Mesothelial cell of epicardium (in vitro differentiated cells): ENCODE data around the gene DCAF7. TPM values are rescaled to one million over a fixed set of nuclear protein-coding genes. Genes with fewer than 3 reads are reported as not detected.
A peak's percentile ranks its signal among the peaks of the same experiment; 100 is the strongest.

Source experiments
- DNase-seq, 2 experiments: peaks; one replicate each; pipeline ENCODE4 v3.0.0; 2021; ENCODE audit warnings: low spot score in 2 of 2; ENCODE audit not compliant: unreplicated experiment in 2 of 2
- H3K27ac Mint-ChIP-seq: 2 replicates; pipeline ENCODE4 v1.8.0; 2021; ENCODE audit warnings: mixed read lengths
- H3K27me3 Mint-ChIP-seq: 2 replicates; pipeline ENCODE4 v1.8.0; 2021; ENCODE audit warnings: low read depth, mixed read lengths
- H3K36me3 Mint-ChIP-seq: 2 replicates; pipeline ENCODE4 v1.8.0; 2021; ENCODE audit warnings: mixed read lengths
- H3K4me1 Mint-ChIP-seq: 2 replicates; pipeline ENCODE4 v1.8.0; 2021; ENCODE audit warnings: mixed read lengths
- H3K4me3 Mint-ChIP-seq: 2 replicates; pipeline ENCODE4 v1.8.0; 2021; ENCODE audit warnings: mild to moderate bottlenecking, moderate library complexity, mixed read lengths
- H3K9me3 Mint-ChIP-seq: 2 replicates; pipeline ENCODE4 v1.8.0; 2021; ENCODE audit warnings: mixed read lengths
- CTCF ChIP-seq: fragments of 200-600 bp; sonication (generic); IDR thresholded peaks from one replicate; pipeline ENCODE4 v1.5.0; 2021; ENCODE audit warnings: antibody characterized with exemption; ENCODE audit not compliant: unreplicated experiment
- total RNA-seq: library from RNA; stranded (reverse); gene quantifications from 3 replicates; pipeline ENCODE4 v1.2.1, GENCODE V29; 2021

DCAF7 gene
- total RNA-seq, 1 donor from 2014 or later: 144 TPM

GRCh38 chr17:63595132-63595531, 44.9 kb downstream of the DCAF7 start:
- peaks cover 15% of the 10 kb centered on the region for H3K36me3 Mint-ChIP-seq
- no peaks in the 10 kb centered on the region for H3K9me3 Mint-ChIP-seq
- H3K4me3 Mint-ChIP-seq: no peak overlapping the region
- H3K4me1 Mint-ChIP-seq: peaks cover 1% of the 10 kb centered on the region
- DNase-seq: no peak
- H3K27me3 Mint-ChIP-seq: no peaks in the 10 kb centered on the region
- H3K27ac Mint-ChIP-seq: no peak overlapping the region
- TF ChIP-seq CTCF: no peak

DNA sequence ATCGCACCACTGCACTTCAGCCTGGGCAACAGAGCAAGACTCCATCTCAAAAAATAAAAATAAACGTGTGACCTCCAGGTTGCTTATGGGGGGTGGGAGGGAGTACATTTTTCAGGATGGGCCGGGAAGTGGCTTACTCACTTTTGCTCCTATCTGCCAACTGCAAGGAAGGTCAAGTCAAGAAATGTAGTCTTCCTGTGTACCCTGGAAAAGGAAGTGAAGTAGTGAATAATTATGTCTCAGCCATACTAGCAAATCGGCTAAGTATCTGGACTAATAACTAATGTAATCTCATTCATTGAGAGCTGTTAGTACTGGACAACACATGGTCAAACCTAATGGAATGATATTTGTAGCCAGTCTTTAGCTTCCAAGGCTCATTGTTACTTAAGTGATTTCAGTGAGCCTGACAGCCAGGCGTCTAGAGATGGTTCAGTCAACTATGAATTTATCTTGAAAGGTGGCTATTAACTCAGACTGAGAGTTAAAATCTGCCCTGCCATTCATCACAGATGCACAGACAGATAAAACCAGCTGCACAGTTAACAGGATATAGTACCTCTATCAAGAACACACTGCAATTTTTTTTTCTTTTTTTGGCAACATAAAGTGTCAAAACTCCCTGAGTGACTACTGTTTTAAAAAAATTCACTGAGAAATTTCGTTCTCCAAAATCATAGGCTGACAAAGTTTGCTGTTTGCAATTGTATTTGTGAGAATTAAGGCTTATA, 46.7 kb downstream of the DCAF7 start:
- no peaks in the 10 kb centered on the region for H3K36me3 Mint-ChIP-seq
- H3K27me3 Mint-ChIP-seq: no peaks in the 10 kb centered on the region
- H3K27ac Mint-ChIP-seq: no peak overlapping the region
- peaks cover 13% of the 10 kb centered on the region for H3K4me1 Mint-ChIP-seq
- DNase-seq: no peak
- no peak for TF ChIP-seq CTCF
- no peaks in the 10 kb centered on the region for H3K9me3 Mint-ChIP-seq
- no peak overlapping the region for H3K4me3 Mint-ChIP-seq

DNA sequence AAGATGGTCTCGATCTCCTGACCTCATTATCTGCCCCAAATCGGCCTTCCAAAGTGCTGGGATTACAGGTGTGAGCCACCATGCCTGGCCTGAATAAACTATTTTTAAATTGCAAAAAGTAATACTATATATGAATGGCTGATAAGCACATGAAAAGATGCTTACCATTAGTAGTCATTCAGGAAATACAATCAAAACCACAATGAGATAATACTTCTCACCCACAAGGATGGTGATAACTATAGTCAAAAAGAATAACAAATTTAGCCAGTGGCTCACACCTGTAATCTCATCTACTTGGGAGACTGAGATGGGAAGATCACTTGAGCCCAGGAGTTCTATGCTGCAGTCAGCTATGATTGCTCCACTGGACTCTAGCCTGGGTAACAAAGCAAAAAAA, 48.0 kb downstream of the DCAF7 start:
- Mint-ChIP-seq H3K36me3 (peaks cover 2% of the 10 kb centered on the region), H3K27ac (no peak overlapping the region), H3K4me1 (peaks cover 13% of the 10 kb centered on the region), H3K4me3 (no peak overlapping the region), H3K9me3 (no peaks in the 10 kb centered on the region), H3K27me3 (no peaks in the 10 kb centered on the region)
- no peak for TF ChIP-seq CTCF
- no peak for DNase-seq

- H3K4me3 Mint-ChIP-seq: peak within 1 kb of the TSS; percentile 90
- no peak for TF ChIP-seq CTCF
- H3K36me3 Mint-ChIP-seq: peaks cover 9% of the 10 kb centered on the region
- no peaks in the 10 kb centered on the region for H3K9me3 Mint-ChIP-seq
- H3K27ac Mint-ChIP-seq: peak within 1 kb of the TSS; percentile 77
- peaks cover 13% of the 10 kb centered on the region for H3K4me1 Mint-ChIP-seq
- H3K27me3 Mint-ChIP-seq: no peaks in the 10 kb centered on the region
- DNase-seq: peak; percentile 38 to 71
Measured at GRCh38 chr17:63600569-63601438, 50.5 kb downstream of the DCAF7 start, which contains the start of gene TACO1. Gene TACO1, plus strand, starts transcription at chr17:63600895. Its CDS starts 189 bp downstream, at chr17:63601084.

- TF ChIP-seq CTCF: no peak
- H3K27ac Mint-ChIP-seq: peak overlapping the region; percentile 77
- peaks cover 15% of the 10 kb centered on the region for H3K36me3 Mint-ChIP-seq
- no peaks in the 10 kb centered on the region for H3K9me3 Mint-ChIP-seq
- no peaks in the 10 kb centered on the region for H3K27me3 Mint-ChIP-seq
- peak overlapping the region; percentile 90 for H3K4me3 Mint-ChIP-seq
- no peak for DNase-seq
- H3K4me1 Mint-ChIP-seq: peaks cover 13% of the 10 kb centered on the region
Measured at GRCh38 chr17:63601439-63602371, 51.4 kb downstream of the DCAF7 start.
